ENCODE measurements around the gene AURKA.

Gene AURKA

GRCh38 chr20:56358600-56359211 is 33.3 kb downstream of the AURKA start, which contains the start of gene FAM210B:
FAM210B (plus strand) TSS chr20:56358974; CDS start chr20:56359006, 32 bp downstream.
- H3K4me3 ChIP-seq (ENCODE audit: low read depth, low read length) = peak within 1 kb of the TSS; percentile 73
- H3K36me3 ChIP-seq = no peaks in the 10 kb centered on the region
- no peaks in the 10 kb centered on the region for H3K4me1 ChIP-seq
- no peak for TF ChIP-seq CTCF (IDR thresholded peaks at IDR 0.05; ENCODE audit: low read depth, low read length)
- H3K9me3 ChIP-seq = no peaks in the 10 kb centered on the region
- peak; percentile 94 for DNase-seq
- no peaks in the 10 kb centered on the region for H3K27me3 ChIP-seq

DNA sequence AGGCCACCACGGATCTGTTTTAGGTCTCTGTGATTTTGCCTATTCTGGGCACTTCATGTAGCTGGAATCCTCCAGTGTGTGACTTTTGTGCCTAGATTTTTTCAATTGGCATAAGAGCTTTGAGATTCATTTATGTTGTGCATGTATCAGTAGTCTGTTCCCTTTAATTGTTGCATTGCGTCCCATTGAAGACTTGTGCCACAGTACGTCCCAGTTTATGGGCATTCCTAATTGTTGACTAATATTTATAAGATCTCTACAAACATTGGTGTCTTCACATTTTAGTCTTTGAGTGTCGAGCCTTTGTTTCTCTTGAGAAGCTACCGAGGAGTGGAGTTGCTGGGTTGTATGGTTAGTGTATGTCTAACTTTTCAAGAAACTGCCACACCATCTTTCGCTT is 33.9 kb downstream of the AURKA start:
- H3K27me3 ChIP-seq = no peaks in the 10 kb centered on the region
- no peaks in the 10 kb centered on the region for H3K9me3 ChIP-seq
- H3K4me3 ChIP-seq (ENCODE audit: low read depth, low read length) = peak overlapping the region; percentile 19
- no peak for TF ChIP-seq CTCF (IDR thresholded peaks at IDR 0.05; ENCODE audit: low read depth, low read length)
- H3K36me3 ChIP-seq = no peaks in the 10 kb centered on the region
- no peaks in the 10 kb centered on the region for H3K4me1 ChIP-seq
- no peak for DNase-seq

DNA sequence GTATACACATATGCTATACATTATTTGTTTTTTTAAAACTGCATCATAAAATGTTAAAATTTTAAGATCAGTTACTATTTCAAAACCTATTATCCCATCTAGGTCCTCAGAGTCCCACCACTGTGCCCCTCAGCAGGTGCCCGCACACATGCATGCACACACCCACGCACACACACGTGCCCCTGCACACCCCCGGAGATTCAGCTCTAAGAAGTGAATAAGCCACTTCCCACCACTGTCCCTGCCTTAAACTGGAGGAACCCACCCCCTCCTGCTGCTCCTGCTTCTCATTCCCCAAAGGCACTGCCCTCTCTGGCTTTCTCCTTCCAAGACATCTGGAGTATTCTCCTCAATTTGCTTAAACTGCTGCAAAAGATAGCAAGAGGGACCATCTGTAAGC is 38.7 kb downstream of the AURKA start:
- Histone ChIP-seq H3K9me3 (no peaks in the 10 kb centered on the region), H3K36me3 (no peaks in the 10 kb centered on the region), H3K27me3 (no peaks in the 10 kb centered on the region), H3K4me1 (no peaks in the 10 kb centered on the region), H3K4me3 (ENCODE audit: low read depth, low read length) (no peak overlapping the region)
- TF ChIP-seq CTCF (IDR thresholded peaks at IDR 0.05; ENCODE audit: low read depth, low read length) = no peak
- no peak for DNase-seq

DNA sequence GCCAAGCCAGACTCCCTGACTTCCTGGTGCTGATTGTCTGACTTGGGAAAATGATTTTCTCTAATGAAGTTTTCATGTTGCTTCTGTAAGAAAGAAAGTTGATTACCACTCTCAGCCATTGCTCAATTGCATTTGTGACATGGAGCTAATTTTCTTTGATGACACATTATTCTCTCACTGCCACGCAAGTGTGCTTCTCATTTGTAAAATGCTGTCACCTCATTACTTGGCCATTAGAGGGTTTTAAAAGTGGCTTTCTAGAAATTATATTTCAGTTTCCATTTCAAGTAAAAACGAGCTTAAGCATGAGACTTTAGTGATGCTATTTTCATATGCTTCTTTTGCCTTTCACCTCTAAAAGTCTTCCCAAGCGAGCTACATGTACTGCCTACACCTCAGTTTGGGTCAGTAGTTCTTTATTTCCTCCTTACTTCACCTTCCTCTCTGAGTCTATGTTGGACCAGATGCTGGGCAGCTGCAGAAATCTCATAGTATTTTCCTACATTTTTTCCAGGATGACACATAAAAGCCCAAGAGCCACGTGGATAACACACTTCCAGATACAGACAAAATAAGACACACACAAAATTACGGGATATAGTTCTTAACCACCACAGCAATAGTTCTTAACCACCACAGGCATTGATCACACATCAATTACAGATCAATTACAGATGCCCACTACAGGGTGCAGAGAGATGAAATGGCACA is 39.5 kb downstream of the AURKA start:
- TF ChIP-seq CTCF (IDR thresholded peaks at IDR 0.05; ENCODE audit: low read depth, low read length) = no peak
- no peaks in the 10 kb centered on the region for H3K4me1 ChIP-seq
- H3K9me3 ChIP-seq = no peaks in the 10 kb centered on the region
- no peaks in the 10 kb centered on the region for H3K36me3 ChIP-seq
- no peak overlapping the region for H3K4me3 ChIP-seq (ENCODE audit: low read depth, low read length)
- no peak for DNase-seq
- H3K27me3 ChIP-seq = no peaks in the 10 kb centered on the region

- no peak for DNase-seq
- H3K4me1 ChIP-seq = no peaks in the 10 kb centered on the region
Observed at GRCh38 chr20:56350842-56351241, 41.2 kb downstream of the AURKA start.

More at GRCh38 chr20:56350842-56351241, 41.2 kb downstream of the AURKA start:
- Histone ChIP-seq H3K9me3 (no peaks in the 10 kb centered on the region), H3K27me3 (no peaks in the 10 kb centered on the region), H3K36me3 (no peaks in the 10 kb centered on the region), H3K4me3 (ENCODE audit: low read depth, low read length) (no peak overlapping the region)
- no peak for TF ChIP-seq CTCF (IDR thresholded peaks at IDR 0.05; ENCODE audit: low read depth, low read length)
